ENCODE data around the gene RCN2. TPM values are rescaled to one million over a fixed set of nuclear protein-coding genes. Genes with fewer than 3 reads are reported as not detected.

RCN2 gene
- total RNA-seq, 1 experiment from 2014 or later, result 48.1 TPM

DNA sequence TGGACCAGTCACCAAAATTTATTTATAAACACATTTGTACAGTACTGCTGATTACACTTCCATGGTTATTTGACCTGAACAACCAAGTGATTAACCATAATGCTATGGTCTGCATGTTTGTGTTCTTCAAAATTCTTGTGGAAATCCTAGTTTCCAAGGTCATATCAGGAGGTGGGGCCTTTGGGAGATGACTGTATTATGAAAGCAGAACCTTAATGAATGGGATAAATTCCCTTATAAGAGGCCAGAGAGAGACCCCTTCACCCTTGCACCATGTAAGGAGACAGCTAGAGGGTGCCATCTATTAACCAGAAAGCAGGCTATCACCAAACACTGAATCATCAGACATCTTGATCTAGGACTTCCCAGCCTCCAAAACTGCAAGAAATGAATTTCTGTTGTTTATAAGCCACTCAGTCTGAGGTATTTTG is 28.3 kb upstream of the RCN2 start:
- ChIA-PET POLR2A (interaction anchor here (0.7 to 1.5 kb wide), 4 partner anchors 28 to 157 kb away, joined by 3 to 4 read pairs (median 4); no protein-coding TSS in a partner anchor), CTCF (interaction anchor here (1.0 to 1.2 kb wide), 2 partner anchors 25 to 46 kb away, joined by 3 read pairs; no protein-coding TSS in a partner anchor)
- TF ChIP-seq, protein P1, sequence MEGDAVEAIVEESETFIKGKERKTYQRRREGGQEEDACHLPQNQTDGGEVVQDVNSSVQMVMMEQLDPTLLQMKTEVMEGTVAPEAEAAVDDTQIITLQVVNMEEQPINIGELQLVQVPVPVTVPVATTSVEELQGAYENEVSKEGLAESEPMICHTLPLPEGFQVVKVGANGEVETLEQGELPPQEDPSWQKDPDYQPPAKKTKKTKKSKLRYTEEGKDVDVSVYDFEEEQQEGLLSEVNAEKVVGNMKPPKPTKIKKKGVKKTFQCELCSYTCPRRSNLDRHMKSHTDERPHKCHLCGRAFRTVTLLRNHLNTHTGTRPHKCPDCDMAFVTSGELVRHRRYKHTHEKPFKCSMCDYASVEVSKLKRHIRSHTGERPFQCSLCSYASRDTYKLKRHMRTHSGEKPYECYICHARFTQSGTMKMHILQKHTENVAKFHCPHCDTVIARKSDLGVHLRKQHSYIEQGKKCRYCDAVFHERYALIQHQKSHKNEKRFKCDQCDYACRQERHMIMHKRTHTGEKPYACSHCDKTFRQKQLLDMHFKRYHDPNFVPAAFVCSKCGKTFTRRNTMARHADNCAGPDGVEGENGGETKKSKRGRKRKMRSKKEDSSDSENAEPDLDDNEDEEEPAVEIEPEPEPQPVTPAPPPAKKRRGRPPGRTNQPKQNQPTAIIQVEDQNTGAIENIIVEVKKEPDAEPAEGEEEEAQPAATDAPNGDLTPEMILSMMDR (IDR thresholded peaks at IDR 0.05; ENCODE audit: unreplicated experiment), result peak; percentile 23
- intact Hi-C loops (cut with micrococcal nuclease), result loop anchor here (10.0 kb wide), 1 partner anchor 122 kb away; no protein-coding TSS in a partner anchor
- DNase-seq (ENCODE audit: unreplicated experiment), result peak; percentile 45
- Mint-ChIP-seq H3K27ac (ENCODE audit: low read depth, unreplicated experiment) (no peak overlapping the region), H3K36me3 (ENCODE audit: insufficient read depth, unreplicated experiment) (no peaks in the 10 kb centered on the region), H3K27me3 (ENCODE audit: insufficient read depth, unreplicated experiment) (no peaks in the 10 kb centered on the region), H3K9me3 (ENCODE audit: unreplicated experiment) (peaks cover 6% of the 10 kb centered on the region), H3K4me1 (ENCODE audit: insufficient read depth, unreplicated experiment) (peaks cover 7% of the 10 kb centered on the region), H3K4me3 (ENCODE audit: unreplicated experiment) (no peak overlapping the region)
- no TSS peak for BruUV-seq (replicated peaks)

- Mint-ChIP-seq H3K4me3 (ENCODE audit: unreplicated experiment) (peak overlapping the region; percentile 83), H3K27ac (ENCODE audit: low read depth, unreplicated experiment) (peak overlapping the region; percentile 88), H3K4me1 (ENCODE audit: insufficient read depth, unreplicated experiment) (peaks cover 7% of the 10 kb centered on the region), H3K36me3 (ENCODE audit: insufficient read depth, unreplicated experiment) (no peaks in the 10 kb centered on the region), H3K27me3 (ENCODE audit: insufficient read depth, unreplicated experiment) (no peaks in the 10 kb centered on the region), H3K9me3 (ENCODE audit: unreplicated experiment) (no peaks in the 10 kb centered on the region)
- no TSS peak for BruUV-seq (replicated peaks)
- peak; percentile 49 for DNase-seq (ENCODE audit: unreplicated experiment)
- intact Hi-C loops (cut with micrococcal nuclease), result loop anchor here (10.0 kb wide), 1 partner anchor 120 kb away; no protein-coding TSS in a partner anchor
- CTCF ChIA-PET, result interaction anchor here (0.6 to 1.0 kb wide), 3 partner anchors 43 to 65 kb away, joined by 3 read pairs; no protein-coding TSS in a partner anchor
- POLR2A ChIA-PET, result interaction anchor here (1.0 to 1.5 kb wide), 6 partner anchors 27 to 848 kb away, joined by 3 to 11 read pairs (median 4); partner anchors contain the start of gene RCN2
- TF ChIP-seq, protein P1 (IDR thresholded peaks at IDR 0.05; ENCODE audit: unreplicated experiment), result no peak
Observed at GRCh38 chr15:76904461-76905012, 27.0 kb upstream of the RCN2 start.

- no TSS peak for BruUV-seq (replicated peaks)
- Mint-ChIP-seq H3K36me3 (ENCODE audit: insufficient read depth, unreplicated experiment) (no peaks in the 10 kb centered on the region), H3K27me3 (ENCODE audit: insufficient read depth, unreplicated experiment) (no peaks in the 10 kb centered on the region), H3K4me1 (ENCODE audit: insufficient read depth, unreplicated experiment) (peaks cover 7% of the 10 kb centered on the region), H3K27ac (ENCODE audit: low read depth, unreplicated experiment) (peak within 1 kb of the TSS; percentile 88), H3K4me3 (ENCODE audit: unreplicated experiment) (peak within 1 kb of the TSS; percentile 83), H3K9me3 (ENCODE audit: unreplicated experiment) (no peaks in the 10 kb centered on the region)
- POLR2A ChIA-PET, result interaction anchor here (0.7 to 1.5 kb wide), 10 partner anchors 11 to 849 kb away, joined by 3 to 6 read pairs (median 4); partner anchors contain the start of gene RCN2
- intact Hi-C loops (cut with micrococcal nuclease), result loop anchor here (10.0 kb wide), 1 partner anchor 120 kb away; no protein-coding TSS in a partner anchor
- TF ChIP-seq, protein P1 (IDR thresholded peaks at IDR 0.05; ENCODE audit: unreplicated experiment), result no peak
- peak; percentile 82 for DNase-seq (ENCODE audit: unreplicated experiment)
- CTCF ChIA-PET, result no interaction called here
Observed at GRCh38 chr15:76905013-76905839, 26.3 kb upstream of the RCN2 start, which contains the start of gene SCAPER. Gene SCAPER (minus strand): TSS chr15:76905340. CDS start chr15:76883817, 21,523 bp downstream.

DNA sequence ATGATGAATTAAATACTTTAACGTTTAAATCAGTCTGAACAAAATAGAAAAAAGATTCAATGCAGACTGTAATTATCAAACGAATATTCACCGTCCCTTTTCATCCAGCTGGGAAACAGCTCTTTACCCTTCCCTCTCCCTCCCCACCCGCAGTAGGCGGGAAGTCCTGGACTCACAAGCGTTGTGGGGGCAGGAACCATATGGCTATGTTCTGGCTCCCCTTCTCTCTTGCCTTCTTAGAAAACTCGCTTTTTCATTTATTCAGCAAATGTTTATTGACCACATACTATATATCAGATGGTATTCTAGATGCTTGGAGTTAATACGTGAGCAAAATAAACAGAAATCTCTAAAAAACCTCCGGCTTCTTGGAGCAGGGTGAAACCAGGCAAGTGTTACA is 25.7 kb upstream of the RCN2 start:
- no TSS peak for BruUV-seq (replicated peaks)
- H3K36me3 Mint-ChIP-seq (ENCODE audit: insufficient read depth, unreplicated experiment), result no peaks in the 10 kb centered on the region
- intact Hi-C loops (cut with micrococcal nuclease), result loop anchor here (10.0 kb wide), 1 partner anchor 119 kb away; no protein-coding TSS in a partner anchor
- H3K9me3 Mint-ChIP-seq (ENCODE audit: unreplicated experiment), result no peaks in the 10 kb centered on the region
- peak overlapping the region; percentile 88 for H3K27ac Mint-ChIP-seq (ENCODE audit: low read depth, unreplicated experiment)
- ChIA-PET CTCF (no interaction called here), POLR2A (interaction anchor here (0.7 to 1.3 kb wide), 6 partner anchors 10 to 26 kb away, joined by 3 to 6 read pairs (median 4); partner anchors contain the start of gene RCN2)
- TF ChIP-seq, protein P1 (IDR thresholded peaks at IDR 0.05; ENCODE audit: unreplicated experiment), result no peak
- no peak for DNase-seq (ENCODE audit: unreplicated experiment)
- H3K4me3 Mint-ChIP-seq (ENCODE audit: unreplicated experiment), result peak overlapping the region; percentile 83
- H3K27me3 Mint-ChIP-seq (ENCODE audit: insufficient read depth, unreplicated experiment), result no peaks in the 10 kb centered on the region
- H3K4me1 Mint-ChIP-seq (ENCODE audit: insufficient read depth, unreplicated experiment), result peaks cover 7% of the 10 kb centered on the region

Measured in MCF 10A (cell line).